HFFc6 (cell line): ENCODE measurements around the gene DAGLB. TPM values are rescaled to one million over a fixed set of nuclear protein-coding genes. Genes with fewer than 3 reads are reported as not detected.
A peak's percentile ranks its signal among the peaks of the same experiment; 100 is the strongest.

ENCODE experiments used
- DNase-seq: peaks from one replicate; pipeline ENCODE4 v3.0.0-alpha.2; 2018
- H3K27ac Mint-ChIP-seq: 2 replicates; pipeline ENCODE4 v1.8.0; 2020; ENCODE audit warnings: mild to moderate bottlenecking, mixed read lengths
- H3K27me3 Mint-ChIP-seq: 2 replicates; pipeline ENCODE4 v1.8.0; 2021; ENCODE audit warnings: mild to moderate bottlenecking, moderate library complexity, mixed read lengths; ENCODE audit not compliant: insufficient read depth
- H3K36me3 Mint-ChIP-seq: 2 replicates; pipeline ENCODE4 v1.8.0; 2021; ENCODE audit warnings: low read depth, mixed read lengths
- H3K4me1 Mint-ChIP-seq: 2 replicates; pipeline ENCODE4 v1.8.0; 2020; ENCODE audit warnings: low read depth, mixed read lengths
- H3K4me3 Mint-ChIP-seq: 2 replicates; pipeline ENCODE4 v1.8.0; 2020; ENCODE audit warnings: mild to moderate bottlenecking, moderate library complexity, mixed read lengths
- H3K9me3 Mint-ChIP-seq: 2 replicates; pipeline ENCODE4 v1.8.0; 2020; ENCODE audit warnings: mild to moderate bottlenecking, mixed read lengths
- CTCF ChIP-seq: fragments of 200-600 bp; sonication (generic); IDR thresholded peaks from 2 replicates; pipeline ENCODE4 v1.5.0; 2021; ENCODE audit warnings: antibody characterized with exemption, mild to moderate bottlenecking
- total RNA-seq, 6 experiments: library from RNA; stranded (reverse); fragmentation: NEBNext Ultra II Directional; extraction: Animal tissue kit (Norgen Biotek cat#: 25700); gene quantifications; 2 replicates in 1 of 6; 3 replicates in 5 of 6; pipeline ENCODE4 v1.2.3, GENCODE V29; 2021

DAGLB gene
- total RNA-seq, 6 experiments from 2014 or later: 29.2 to 39.5 (median 33.2) TPM

GRCh38 chr7:6440381-6440780, 7.4 kb downstream of the DAGLB start:
- DNase-seq: no peak
- no peak overlapping the region for H3K4me3 Mint-ChIP-seq
- no peak for TF ChIP-seq CTCF
- peak overlapping the region; percentile 60 for H3K27ac Mint-ChIP-seq
- peaks cover 66% of the 10 kb centered on the region for H3K4me1 Mint-ChIP-seq
- peaks cover 61% of the 10 kb centered on the region for H3K36me3 Mint-ChIP-seq
- peaks cover 3% of the 10 kb centered on the region; the same call in 1 of the 2 replicates for H3K9me3 Mint-ChIP-seq
- H3K27me3 Mint-ChIP-seq: peaks cover 3% of the 10 kb centered on the region

GRCh38 chr7:6438427-6438826, 9.3 kb downstream of the DAGLB start:
- H3K9me3 Mint-ChIP-seq: 0 out of 2 replicates have a peak, but pooled peaks cover 3% of the 10 kb centered on the region
- peaks cover 50% of the 10 kb centered on the region for H3K36me3 Mint-ChIP-seq
- DNase-seq: no peak
- no peak for TF ChIP-seq CTCF
- H3K27me3 Mint-ChIP-seq: peaks cover 3% of the 10 kb centered on the region
- no peak overlapping the region for H3K4me3 Mint-ChIP-seq
- no peak overlapping the region for H3K27ac Mint-ChIP-seq
- peaks cover 48% of the 10 kb centered on the region for H3K4me1 Mint-ChIP-seq

- TF ChIP-seq CTCF: no peak
- H3K9me3 Mint-ChIP-seq: 0 out of 2 replicates have a peak, but pooled peaks cover 2% of the 10 kb centered on the region
- H3K27me3 Mint-ChIP-seq: peaks cover 3% of the 10 kb centered on the region; the same call in 1 of the 2 replicates
- H3K36me3 Mint-ChIP-seq: peaks cover 41% of the 10 kb centered on the region
- no peak for DNase-seq
- H3K4me1 Mint-ChIP-seq: peaks cover 41% of the 10 kb centered on the region
- no peak overlapping the region for H3K27ac Mint-ChIP-seq
- H3K4me3 Mint-ChIP-seq: no peak overlapping the region
Observed at GRCh38 chr7:6437251-6437650, 10.5 kb downstream of the DAGLB start.

GRCh38 chr7:6436385-6436685, 11.4 kb downstream of the DAGLB start:
- Mint-ChIP-seq H3K9me3 (no peaks in the 10 kb centered on the region), H3K27me3 (peaks cover 3% of the 10 kb centered on the region; the same call in 1 of the 2 replicates), H3K4me3 (no peak overlapping the region), H3K27ac (0 out of 2 replicates have a peak overlapping the region, but pooled peaks have one; percentile 11), H3K36me3 (peaks cover 34% of the 10 kb centered on the region), H3K4me1 (peaks cover 34% of the 10 kb centered on the region)
- no peak for TF ChIP-seq CTCF
- DNase-seq: no peak

GRCh38 chr7:6435486-6436384, 12.0 kb downstream of the DAGLB start:
- peaks cover 3% of the 10 kb centered on the region; the same call in 1 of the 2 replicates for H3K27me3 Mint-ChIP-seq
- H3K27ac Mint-ChIP-seq: peak overlapping the region; percentile 61
- DNase-seq: peak; percentile 69
- H3K36me3 Mint-ChIP-seq: peaks cover 36% of the 10 kb centered on the region
- H3K9me3 Mint-ChIP-seq: no peaks in the 10 kb centered on the region
- no peak overlapping the region for H3K4me3 Mint-ChIP-seq
- peaks cover 38% of the 10 kb centered on the region for H3K4me1 Mint-ChIP-seq
- peak; percentile 98 for TF ChIP-seq CTCF
